CD4-positive, CD25-positive, alpha-beta regulatory T cell (primary cell): ENCODE data around the gene C1orf21. TPM values are rescaled to one million over a fixed set of nuclear protein-coding genes. Genes with fewer than 3 reads are reported as not detected.

Experiments used
- ATAC-seq, 2 donors: fragments of 150-1000 bp; cut with Tn5 transposase; one replicate each; pipeline ENCODE4 v1.10.0; 2021; ENCODE audit warnings: low read depth in 2 of 2, moderate number of reproducible peaks in 2 of 2, moderate library complexity in 1 of 2
- DNase-seq, 3 donors: peaks; one replicate each; pipeline versions ENCODE4 v3.0.0 to v3.0.0-alpha.2; 2012 to 2022; ENCODE audit warnings: mixed read lengths in 1 of 3
- H3K27ac ChIP-seq: one replicate; pipeline ENCODE4 v1.7.0; 2013; ENCODE audit warnings: mild to moderate bottlenecking, low read length; ENCODE audit not compliant: insufficient read depth, poor library complexity, severe bottlenecking
- H3K27me3 ChIP-seq: one replicate; pipeline ENCODE4 v1.7.0; 2013; ENCODE audit warnings: low read length; ENCODE audit not compliant: control insufficient read depth, insufficient read depth
- H3K36me3 ChIP-seq: one replicate; pipeline ENCODE4 v1.7.0; 2013; ENCODE audit warnings: mild to moderate bottlenecking, low read length, moderate library complexity; ENCODE audit not compliant: control insufficient read depth, insufficient read depth
- H3K4me1 ChIP-seq: 2 replicates; pipeline ENCODE4 v1.7.0; 2013; ENCODE audit warnings: mild to moderate bottlenecking, low read length; ENCODE audit not compliant: insufficient read depth, control insufficient read depth, poor library complexity, severe bottlenecking
- H3K4me3 ChIP-seq: one replicate; pipeline ENCODE4 v1.7.0; 2013; ENCODE audit warnings: low read depth, mild to moderate bottlenecking, low read length, moderate library complexity
- H3K9me3 ChIP-seq, 2 experiments: 1 replicate in 1 of 2; 2 replicates in 1 of 2; pipeline ENCODE4 v1.7.0; 2013; ENCODE audit warnings: low read length in 2 of 2, mild to moderate bottlenecking in 1 of 2, moderate library complexity in 1 of 2; ENCODE audit not compliant: control insufficient read depth in 2 of 2
- H3K27ac Mint-ChIP-seq, 3 donors: one replicate each; pipeline ENCODE4 v1.8.0; 2020 to 2022; ENCODE audit warnings: mild to moderate bottlenecking in 3 of 3, mixed read lengths in 3 of 3, moderate library complexity in 2 of 3
- H3K27me3 Mint-ChIP-seq: one replicate; pipeline ENCODE4 v1.8.0; 2022; ENCODE audit warnings: mild to moderate bottlenecking, mixed read lengths
- H3K36me3 Mint-ChIP-seq: one replicate; pipeline ENCODE4 v1.8.0; 2020; ENCODE audit warnings: mixed read lengths
- H3K4me1 Mint-ChIP-seq, 4 donors: one replicate each; pipeline ENCODE4 v1.8.0; 2020 to 2022; ENCODE audit warnings: mixed read lengths in 4 of 4, mild to moderate bottlenecking in 1 of 4
- H3K4me3 Mint-ChIP-seq, 4 donors: one replicate each; pipeline ENCODE4 v1.8.0; 2020 to 2022; ENCODE audit warnings: mild to moderate bottlenecking in 4 of 4, mixed read lengths in 4 of 4, moderate library complexity in 3 of 4
- H3K9me3 Mint-ChIP-seq, 7 donors: one replicate each; pipeline ENCODE4 v1.8.0; 2020 to 2022; ENCODE audit warnings: mixed read lengths in 7 of 7, mild to moderate bottlenecking in 3 of 7, moderate library complexity in 2 of 7
- polyA plus RNA-seq, 4 donors: library from polyadenylated mRNA; unstranded; fragments of 300-500 nt; fragmentation: Illumina TruSeq; gene quantifications; one replicate each; pipeline ENCODE4 v1.2.3, GENCODE V29; 2021
- total RNA-seq: library from RNA; stranded (reverse); gene quantifications from one replicate; pipeline ENCODE4 v1.2.3, GENCODE V29; 2022

Gene C1orf21
- total and polyA plus RNA-seq, 5 donors from 2014 or later = 0.05 to 0.59 TPM; not detected in 3

- no peak for ATAC-seq
- no peak for DNase-seq
- H3K36me3 Mint-ChIP-seq = no peaks in the 10 kb centered on the region
- peaks cover 45% of the 10 kb centered on the region for H3K27me3 Mint-ChIP-seq
- no peak overlapping the region for H3K27ac Mint-ChIP-seq
- no peak overlapping the region for H3K4me3 Mint-ChIP-seq
- Histone ChIP-seq H3K27me3 (peaks cover 8% of the 10 kb centered on the region), H3K9me3 (no peaks in the 10 kb centered on the region), H3K4me3 (no peak overlapping the region), H3K27ac (no peak overlapping the region), H3K36me3 (no peaks in the 10 kb centered on the region), H3K4me1 (peaks cover 4% of the 10 kb centered on the region)
- peaks cover 0 to 2% (median 0%) of the 10 kb centered on the region in 7 donors for H3K9me3 Mint-ChIP-seq
- peaks cover 0 to 6% (median 2%) of the 10 kb centered on the region in 4 donors for H3K4me1 Mint-ChIP-seq
These were observed 273.8 kb downstream of the C1orf21 start for GRCh38 chr1:184660462-184661191.

GRCh38 chr1:184661801-184662200 is 275.0 kb downstream of the C1orf21 start:
- Mint-ChIP-seq H3K36me3 (no peaks in the 10 kb centered on the region), H3K4me3 (no peak overlapping the region), H3K27me3 (peaks cover 55% of the 10 kb centered on the region), H3K4me1 (peaks cover 0 to 6% (median 2%) of the 10 kb centered on the region in 4 donors), H3K27ac (no peak overlapping the region), H3K9me3 (peaks cover 0 to 2% (median 0%) of the 10 kb centered on the region in 7 donors)
- Histone ChIP-seq H3K36me3 (no peaks in the 10 kb centered on the region), H3K27me3 (peaks cover 11% of the 10 kb centered on the region), H3K4me1 (peaks cover 4% of the 10 kb centered on the region), H3K9me3 (no peaks in the 10 kb centered on the region), H3K27ac (no peak overlapping the region), H3K4me3 (no peak overlapping the region)
- ATAC-seq (no peak), DNase-seq (no peak)

- peak in 1 of 2 donors; percentile 40 for ATAC-seq
- H3K4me3 Mint-ChIP-seq = peak overlapping the region in 1 of 4 donors; percentile 11
- H3K27ac Mint-ChIP-seq = no peak overlapping the region
These were observed 277.3 kb downstream of the C1orf21 start for GRCh38 chr1:184664042-184664660.

GRCh38 chr1:184664661-184665060 is 277.8 kb downstream of the C1orf21 start:
- Mint-ChIP-seq H3K27me3 (peaks cover 69% of the 10 kb centered on the region), H3K27ac (no peak overlapping the region)

More at GRCh38 chr1:184664042-184664660, 277.3 kb downstream of the C1orf21 start:
- Histone ChIP-seq H3K27me3 (peaks cover 11% of the 10 kb centered on the region), H3K27ac (no peak overlapping the region), H3K9me3 (no peaks in the 10 kb centered on the region), H3K4me3 (no peak overlapping the region), H3K4me1 (peaks cover 4% of the 10 kb centered on the region), H3K36me3 (no peaks in the 10 kb centered on the region)
- H3K36me3 Mint-ChIP-seq = no peaks in the 10 kb centered on the region
- H3K4me1 Mint-ChIP-seq = peaks cover 0 to 6% (median 2%) of the 10 kb centered on the region in 4 donors
- peaks cover 69% of the 10 kb centered on the region for H3K27me3 Mint-ChIP-seq
- peak in 2 of 3 donors; percentile 6 to 44 for DNase-seq
- peaks cover 0 to 2% (median 0%) of the 10 kb centered on the region in 7 donors for H3K9me3 Mint-ChIP-seq

GRCh38 chr1:184665360-184665759 is 278.5 kb downstream of the C1orf21 start:
- Histone ChIP-seq H3K27ac (no peak overlapping the region), H3K9me3 (no peaks in the 10 kb centered on the region), H3K4me3 (no peak overlapping the region), H3K4me1 (peaks cover 4% of the 10 kb centered on the region), H3K36me3 (no peaks in the 10 kb centered on the region), H3K27me3 (peaks cover 12% of the 10 kb centered on the region)
- DNase-seq (no peak), ATAC-seq (no peak)
- no peak overlapping the region for H3K27ac Mint-ChIP-seq
- no peaks in the 10 kb centered on the region for H3K36me3 Mint-ChIP-seq
- H3K9me3 Mint-ChIP-seq = peaks cover 0 to 2% (median 0%) of the 10 kb centered on the region in 7 donors
- peaks cover 70% of the 10 kb centered on the region for H3K27me3 Mint-ChIP-seq
- H3K4me1 Mint-ChIP-seq = peaks cover 0 to 6% (median 2%) of the 10 kb centered on the region in 4 donors
- H3K4me3 Mint-ChIP-seq = no peak overlapping the region

More at GRCh38 chr1:184664661-184665060, 277.8 kb downstream of the C1orf21 start:
- H3K27me3 ChIP-seq = peaks cover 11% of the 10 kb centered on the region
- peaks cover 4% of the 10 kb centered on the region for H3K4me1 ChIP-seq
- H3K4me3 ChIP-seq = no peak overlapping the region
- H3K9me3 Mint-ChIP-seq = peaks cover 0 to 2% (median 0%) of the 10 kb centered on the region in 7 donors
- no peaks in the 10 kb centered on the region for H3K36me3 Mint-ChIP-seq
- DNase-seq (no peak), ATAC-seq (no peak)
- no peaks in the 10 kb centered on the region for H3K9me3 ChIP-seq
- no peaks in the 10 kb centered on the region for H3K36me3 ChIP-seq
- H3K4me3 Mint-ChIP-seq = no peak overlapping the region
- peaks cover 0 to 6% (median 2%) of the 10 kb centered on the region in 4 donors for H3K4me1 Mint-ChIP-seq
- no peak overlapping the region for H3K27ac ChIP-seq

- Histone ChIP-seq H3K36me3 (no peaks in the 10 kb centered on the region), H3K4me3 (no peak overlapping the region), H3K9me3 (no peaks in the 10 kb centered on the region), H3K27me3 (peaks cover 24% of the 10 kb centered on the region), H3K4me1 (no peaks in the 10 kb centered on the region), H3K27ac (no peak overlapping the region)
- Mint-ChIP-seq H3K4me1 (no peaks in the 10 kb centered on the region), H3K36me3 (no peaks in the 10 kb centered on the region), H3K27me3 (peaks cover 75% of the 10 kb centered on the region), H3K9me3 (peaks cover 0 to 4% (median 0%) of the 10 kb centered on the region in 7 donors), H3K27ac (no peak overlapping the region), H3K4me3 (no peak overlapping the region)
- ATAC-seq = no peak
- DNase-seq = no peak
These were observed 282.6 kb downstream of the C1orf21 start for GRCh38 chr1:184669391-184669790.

- Histone ChIP-seq H3K27me3 (peaks cover 19% of the 10 kb centered on the region), H3K4me1 (no peaks in the 10 kb centered on the region)
- H3K9me3 Mint-ChIP-seq = peaks cover 0 to 7% (median 2%) of the 10 kb centered on the region in 7 donors
These were observed 285.3 kb downstream of the C1orf21 start for GRCh38 chr1:184672013-184672726.

More at GRCh38 chr1:184672013-184672726, 285.3 kb downstream of the C1orf21 start:
- no peaks in the 10 kb centered on the region for H3K36me3 ChIP-seq
- no peaks in the 10 kb centered on the region for H3K9me3 ChIP-seq
- DNase-seq (no peak), ATAC-seq (no peak)
- Mint-ChIP-seq H3K27ac (no peak overlapping the region), H3K4me1 (no peaks in the 10 kb centered on the region), H3K4me3 (no peak overlapping the region), H3K27me3 (peaks cover 68% of the 10 kb centered on the region), H3K36me3 (no peaks in the 10 kb centered on the region)
- H3K27ac ChIP-seq = no peak overlapping the region
- H3K4me3 ChIP-seq = no peak overlapping the region
